GM21723 (cell line): ENCODE measurements around the gene PREB.
A peak's percentile ranks its signal among the peaks of the same experiment; 100 is the strongest.

Source experiments
- ATAC-seq: cut with Tn5 transposase; IDR thresholded peaks from one replicate; pipeline ENCODE4 v1.9.1; 2021; ENCODE audit warnings: mild to moderate bottlenecking, moderate library complexity; ENCODE audit not compliant: unreplicated experiment

The PREB gene

GRCh38 chr2:27096748-27097297 lies 37.6 kb downstream of the PREB start:
- ATAC-seq = no peak

GRCh38 chr2:27095745-27096651 lies 38.4 kb downstream of the PREB start:
- peak; percentile 75 for ATAC-seq

- ATAC-seq = no peak
Measured at GRCh38 chr2:27095427-27095744, 39.0 kb downstream of the PREB start.

- no peak for ATAC-seq
Measured at GRCh38 chr2:27094353-27094984, 40.0 kb downstream of the PREB start.

- ATAC-seq = no peak
Measured at GRCh38 chr2:27093430-27094352, 40.7 kb downstream of the PREB start.

- ATAC-seq = no peak
Measured at GRCh38 chr2:27092696-27093429, 41.6 kb downstream of the PREB start.

- ATAC-seq = no peak
Measured at GRCh38 chr2:27091746-27092695, 42.4 kb downstream of the PREB start.

GRCh38 chr2:27089111-27089954 lies 45.1 kb downstream of the PREB start:
- no peak for ATAC-seq

GRCh38 chr2:27088634-27089033 lies 45.8 kb downstream of the PREB start:
- ATAC-seq = no peak

- ATAC-seq = no peak
Measured at GRCh38 chr2:27087823-27088410, 46.5 kb downstream of the PREB start.

- ATAC-seq = peak; percentile 24
Measured at GRCh38 chr2:27086724-27087593, 47.5 kb downstream of the PREB start, which contains the start of gene KHK. Gene KHK (plus strand): TSS chr2:27086772. CDS start chr2:27087260, 488 bp downstream.

- ATAC-seq = peak; percentile 76
Measured at GRCh38 chr2:27086090-27086723, 48.2 kb downstream of the PREB start.

- peak; percentile 0 for ATAC-seq
Measured at GRCh38 chr2:27085673-27086089, 48.8 kb downstream of the PREB start.

- no peak for ATAC-seq
Measured at GRCh38 chr2:27085062-27085672, 49.3 kb downstream of the PREB start.

GRCh38 chr2:27084297-27085061 lies 50.0 kb downstream of the PREB start:
- no peak for ATAC-seq
